NCI-H69 (cell line): ENCODE results near the gene SYCN.

Experiments used
- DNase-seq: peaks from one replicate; lab custom pipeline; 2025; lab: John Stamatoyannopoulos, UW

SYCN gene

GRCh38 chr19:39194832-39195542 is 9.1 kb downstream of the SYCN start:
- peak; percentile 55 for DNase-seq

- DNase-seq: peak; percentile 38
These were observed 10.3 kb downstream of the SYCN start for GRCh38 chr19:39193803-39194202.

DNA sequence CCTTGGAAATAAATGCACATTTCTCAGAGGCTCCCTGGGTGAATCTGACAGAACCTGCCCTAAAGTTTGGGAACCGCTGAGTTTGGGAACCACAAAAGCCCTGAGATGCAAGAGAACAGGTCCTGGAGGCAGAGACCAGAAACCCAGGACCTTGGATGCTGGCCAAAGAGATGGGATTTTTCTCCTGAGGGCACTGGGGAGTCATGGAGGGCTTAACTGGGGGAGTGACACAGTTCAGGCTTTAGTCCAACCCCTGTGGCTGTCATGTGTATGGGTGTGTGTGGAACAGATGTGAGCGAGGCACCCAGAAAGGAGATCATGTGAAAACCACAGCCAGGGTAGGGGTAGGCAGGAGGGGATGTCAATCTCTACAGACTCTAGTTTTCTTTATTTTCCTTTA is 11.2 kb downstream of the SYCN start:
- no peak for DNase-seq

GRCh38 chr19:39190768-39191167 is 13.3 kb downstream of the SYCN start:
- no peak for DNase-seq

DNA sequence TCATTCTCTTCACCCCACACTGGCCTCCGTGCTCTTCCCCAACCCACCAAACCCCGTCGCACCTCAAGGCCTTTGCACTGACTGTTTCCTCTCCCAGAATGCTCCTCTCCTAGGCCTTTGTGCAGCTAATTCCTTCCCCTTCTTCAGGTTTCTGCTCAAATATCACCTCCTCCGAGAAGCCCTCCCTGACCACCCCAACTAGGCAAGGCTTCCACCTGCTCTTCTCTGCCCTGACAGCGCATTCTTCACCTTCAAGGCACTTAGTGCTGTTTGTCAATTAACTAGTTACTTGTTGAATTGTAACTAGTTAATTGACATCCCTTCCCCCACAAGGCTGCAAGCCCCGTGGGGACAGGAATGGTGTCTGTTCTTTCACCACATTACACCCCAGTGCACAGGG is 15.1 kb downstream of the SYCN start:
- DNase-seq: no peak

DNA sequence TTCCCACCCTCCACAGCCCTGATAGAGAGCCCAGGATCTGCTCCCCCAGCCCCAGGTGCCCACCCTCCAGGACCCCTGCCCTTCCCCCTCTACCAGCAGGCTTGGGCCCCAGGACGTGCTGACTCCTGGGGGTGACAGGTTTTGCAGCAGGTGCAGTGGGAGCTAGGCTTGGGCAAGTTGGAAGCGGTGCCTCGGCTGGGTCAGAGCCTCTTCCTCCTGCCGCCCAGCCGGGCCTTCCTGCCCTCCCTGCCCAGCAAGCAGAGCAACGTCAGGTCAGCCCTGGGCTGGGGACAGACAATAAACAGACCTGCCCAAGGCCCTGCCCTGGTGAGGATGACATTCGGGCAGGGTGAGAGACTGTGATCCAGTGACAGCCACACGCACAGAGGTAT is 16.5 kb downstream of the SYCN start:
- no peak for DNase-seq

GRCh38 chr19:39186391-39186790 is 17.7 kb downstream of the SYCN start:
- no peak for DNase-seq

DNA sequence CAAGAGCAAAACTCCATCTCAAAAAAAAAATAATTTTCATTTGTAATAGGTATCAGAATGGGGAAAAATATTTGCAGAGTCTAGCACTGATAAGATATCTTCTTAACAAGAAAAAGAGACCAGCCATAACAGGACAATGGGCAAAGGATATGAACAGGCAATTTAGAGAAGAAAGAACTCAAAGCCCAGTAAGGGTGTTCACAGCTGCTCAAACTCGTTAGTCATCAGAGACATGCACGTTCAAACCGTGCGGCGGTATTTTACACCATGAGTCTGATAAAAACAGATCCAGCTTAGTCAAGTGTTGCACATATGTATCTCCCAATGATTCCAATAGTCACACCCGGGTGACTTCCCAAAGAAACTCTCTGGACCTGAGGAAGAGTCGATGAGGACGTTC is 21.0 kb downstream of the SYCN start:
- DNase-seq: no peak

- DNase-seq: no peak
These were observed 21.9 kb downstream of the SYCN start for GRCh38 chr19:39182174-39182505.

GRCh38 chr19:39181500-39182173 is 22.4 kb downstream of the SYCN start:
- DNase-seq: no peak

GRCh38 chr19:39180749-39181148 is 23.3 kb downstream of the SYCN start:
- DNase-seq: no peak

- no peak for DNase-seq
These were observed 24.3 kb downstream of the SYCN start for GRCh38 chr19:39179754-39180153.

- DNase-seq: no peak
These were observed 25.6 kb downstream of the SYCN start for GRCh38 chr19:39178296-39179006.

DNA sequence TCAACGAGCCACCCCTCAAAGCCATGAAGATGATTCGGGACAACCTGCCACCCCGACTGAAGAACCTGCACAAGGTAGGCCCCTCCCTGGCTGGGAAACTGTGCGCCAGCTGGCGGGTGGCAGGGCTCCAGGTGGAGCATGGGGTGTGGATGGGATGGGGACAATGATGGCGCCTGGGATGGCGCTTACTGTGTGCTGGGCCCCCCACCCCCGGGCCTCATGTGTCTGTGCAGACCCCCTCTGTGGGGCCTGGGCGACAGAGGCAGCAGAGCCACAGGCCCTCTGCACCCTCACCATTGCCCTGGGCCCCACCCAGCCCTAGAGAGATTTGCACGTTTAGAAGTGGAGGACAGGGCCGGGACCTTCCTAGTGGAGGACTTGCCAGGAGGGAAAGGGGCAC is 26.3 kb downstream of the SYCN start:
- no peak for DNase-seq

DNA sequence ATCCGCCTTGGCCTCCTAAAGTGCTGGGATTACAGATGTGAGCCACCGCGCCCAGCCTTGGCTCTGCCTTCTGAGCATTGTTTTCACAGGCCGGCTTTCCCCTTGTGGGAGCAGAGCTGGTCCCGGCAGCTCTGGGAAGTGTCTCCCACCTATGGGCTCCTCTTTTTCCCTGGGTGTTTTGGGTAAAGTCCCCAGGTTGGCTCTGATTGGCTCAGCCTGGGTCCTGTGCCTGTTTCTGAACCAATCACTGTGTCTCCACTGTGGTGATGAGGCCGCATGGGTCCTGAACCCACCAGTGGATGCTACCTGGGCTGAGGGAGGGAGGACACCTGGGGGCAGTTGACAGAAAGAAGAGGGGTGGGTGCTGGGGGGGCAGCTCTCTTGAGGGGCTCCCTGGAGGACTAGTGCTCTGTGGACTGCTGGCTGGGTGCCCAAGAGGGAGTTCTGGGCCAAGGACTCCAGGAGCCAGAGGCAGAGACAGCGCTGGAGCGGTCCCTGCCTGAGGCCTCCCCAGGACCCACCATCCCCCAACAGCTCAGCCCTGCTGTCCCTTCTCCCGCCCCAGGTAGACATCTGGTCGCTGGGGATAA is 26.9 kb downstream of the SYCN start:
- no peak for DNase-seq

GRCh38 chr19:39175564-39175963 is 28.5 kb downstream of the SYCN start:
- DNase-seq: no peak

GRCh38 chr19:39174558-39175544 is 29.2 kb downstream of the SYCN start:
- no peak for DNase-seq

GRCh38 chr19:39174142-39174541 is 29.9 kb downstream of the SYCN start:
- DNase-seq: no peak

- no peak for DNase-seq
These were observed 30.5 kb downstream of the SYCN start for GRCh38 chr19:39173502-39173991.

DNA sequence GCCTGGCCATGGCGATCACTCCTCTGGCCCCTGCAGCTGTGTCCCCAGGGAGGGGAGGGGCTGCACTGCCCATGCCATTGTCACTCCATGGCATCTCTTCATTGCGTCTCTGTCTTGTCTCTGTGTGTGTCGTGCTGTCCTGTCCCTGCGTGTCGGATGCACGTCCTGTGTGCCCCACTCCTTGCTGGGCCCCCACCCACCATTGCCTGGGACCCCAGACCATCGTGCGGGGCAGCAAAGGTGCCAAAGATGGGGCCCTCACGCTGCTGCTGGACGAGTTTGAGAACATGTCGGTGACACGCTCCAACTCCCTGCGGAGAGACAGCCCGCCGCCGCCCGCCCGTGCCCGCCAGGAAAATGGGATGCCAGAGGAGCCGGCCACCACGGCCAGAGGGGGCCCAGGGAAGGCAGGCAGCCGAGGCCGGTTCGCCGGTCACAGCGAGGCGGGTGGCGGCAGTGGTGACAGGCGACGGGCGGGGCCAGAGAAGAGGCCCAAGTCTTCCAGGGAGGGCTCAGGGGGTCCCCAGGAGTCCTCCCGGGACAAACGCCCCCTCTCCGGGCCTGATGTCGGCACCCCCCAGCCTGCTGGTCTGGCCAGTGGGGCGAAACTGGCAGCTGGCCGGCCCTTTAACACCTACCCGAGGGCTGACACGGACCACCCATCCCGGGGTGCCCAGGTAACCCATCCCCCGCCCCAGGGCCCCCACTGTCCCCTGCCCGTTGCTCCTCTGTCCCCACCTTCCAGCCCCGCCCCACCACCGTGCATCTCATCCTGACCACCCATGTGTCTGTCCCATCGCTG is 31.2 kb downstream of the SYCN start:
- no peak for DNase-seq
